Measurements from ENCODE around the gene ATP10B. TPM values are rescaled to one million over a fixed set of nuclear protein-coding genes. Genes with fewer than 3 reads are reported as not detected.
A peak's percentile ranks its signal among the peaks of the same experiment; 100 is the strongest.

Gene ATP10B
- polyA plus RNA-seq, 3 donors: 0.46 to 0.89 (median 0.54) TPM

DNA sequence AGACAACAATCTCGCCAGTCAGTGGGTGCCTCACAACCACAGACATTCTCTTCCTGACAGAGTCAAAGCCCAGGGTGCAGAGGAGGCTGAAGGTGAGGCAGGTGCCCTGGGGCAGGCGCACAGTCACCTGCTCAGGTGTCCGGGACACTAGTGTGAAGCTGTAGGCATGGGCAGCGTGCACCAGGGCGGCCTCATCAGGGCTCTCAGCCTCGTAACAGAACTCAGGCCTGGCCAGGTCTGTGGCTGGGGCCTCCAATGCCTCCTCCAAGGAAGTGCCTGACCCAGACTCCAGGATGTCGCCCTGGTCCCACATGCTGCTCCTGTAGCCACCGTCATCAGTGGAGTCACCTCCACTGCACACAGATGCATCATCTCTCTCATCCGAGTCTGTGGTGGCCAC is 231.6 kb downstream of the ATP10B start:
- DNase-seq (ENCODE audit: extremely low read depth in 1 of 11, low read depth in 9 of 11, low spot score in 4 of 11): no peak

- no peak for DNase-seq (ENCODE audit: extremely low read depth in 1 of 11, low read depth in 9 of 11, low spot score in 4 of 11)
Measured at GRCh38 chr5:160619381-160619780, 232.6 kb downstream of the ATP10B start.

DNA sequence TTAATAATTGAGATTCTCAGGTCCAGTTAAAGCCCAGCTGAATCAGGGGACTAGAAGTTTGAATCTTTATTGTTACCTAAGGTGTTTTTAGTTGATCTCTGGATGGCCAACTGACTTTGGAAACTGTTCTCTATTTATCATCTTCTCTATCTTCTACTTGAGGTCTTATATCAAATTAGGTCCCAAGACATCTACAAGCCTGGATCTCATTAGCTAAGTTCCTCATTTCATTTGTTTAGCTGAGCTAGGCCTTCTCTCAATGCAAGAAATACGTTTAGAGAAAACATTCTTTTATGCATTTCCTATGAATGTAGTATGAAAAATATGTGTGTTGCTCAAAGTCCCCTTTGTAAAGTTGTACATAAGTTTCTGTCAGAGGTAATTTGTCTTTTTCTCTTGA is 233.7 kb downstream of the ATP10B start:
- DNase-seq (ENCODE audit: extremely low read depth in 1 of 11, low read depth in 9 of 11, low spot score in 4 of 11): no peak

GRCh38 chr5:160616712-160617497 is 235.1 kb downstream of the ATP10B start:
- no peak for DNase-seq (ENCODE audit: extremely low read depth in 1 of 11, low read depth in 9 of 11, low spot score in 4 of 11)

- DNase-seq (ENCODE audit: extremely low read depth in 1 of 11, low read depth in 9 of 11, low spot score in 4 of 11): no peak
Measured at GRCh38 chr5:160614136-160614535, 237.9 kb downstream of the ATP10B start.

DNA sequence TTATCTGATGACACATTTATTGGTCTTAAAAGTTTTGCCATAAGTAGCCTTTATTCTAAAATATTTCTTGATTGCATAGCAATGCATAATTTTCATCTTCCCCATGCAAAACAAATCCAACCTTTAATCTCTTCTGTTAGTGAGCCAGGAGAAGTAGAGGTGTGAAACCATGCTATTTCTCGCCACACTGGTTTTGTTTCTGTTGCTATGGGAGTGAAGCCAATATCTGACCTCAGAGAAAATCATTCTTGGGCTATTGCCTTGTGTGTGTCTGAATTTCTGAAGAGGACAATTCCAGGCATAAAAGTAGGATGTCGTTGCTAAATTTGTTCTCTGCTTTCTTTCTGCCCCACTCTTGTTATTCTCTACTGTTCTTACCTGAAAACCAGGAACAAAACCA is 246.7 kb downstream of the ATP10B start:
- no peak for DNase-seq (ENCODE audit: extremely low read depth in 1 of 11, low read depth in 9 of 11, low spot score in 4 of 11)

GRCh38 chr5:160604484-160604883 is 247.5 kb downstream of the ATP10B start:
- DNase-seq (ENCODE audit: extremely low read depth in 1 of 11, low read depth in 9 of 11, low spot score in 4 of 11): no peak

- DNase-seq (ENCODE audit: extremely low read depth in 1 of 11, low read depth in 9 of 11, low spot score in 4 of 11): no peak
Measured at GRCh38 chr5:160602744-160603143, 249.3 kb downstream of the ATP10B start.

GRCh38 chr5:160601046-160601445 is 251.0 kb downstream of the ATP10B start:
- DNase-seq (ENCODE audit: extremely low read depth in 1 of 11, low read depth in 9 of 11, low spot score in 4 of 11): no peak

- DNase-seq (ENCODE audit: extremely low read depth in 1 of 11, low read depth in 9 of 11, low spot score in 4 of 11): no peak
Measured at GRCh38 chr5:160573318-160573717, 278.7 kb downstream of the ATP10B start.

DNA sequence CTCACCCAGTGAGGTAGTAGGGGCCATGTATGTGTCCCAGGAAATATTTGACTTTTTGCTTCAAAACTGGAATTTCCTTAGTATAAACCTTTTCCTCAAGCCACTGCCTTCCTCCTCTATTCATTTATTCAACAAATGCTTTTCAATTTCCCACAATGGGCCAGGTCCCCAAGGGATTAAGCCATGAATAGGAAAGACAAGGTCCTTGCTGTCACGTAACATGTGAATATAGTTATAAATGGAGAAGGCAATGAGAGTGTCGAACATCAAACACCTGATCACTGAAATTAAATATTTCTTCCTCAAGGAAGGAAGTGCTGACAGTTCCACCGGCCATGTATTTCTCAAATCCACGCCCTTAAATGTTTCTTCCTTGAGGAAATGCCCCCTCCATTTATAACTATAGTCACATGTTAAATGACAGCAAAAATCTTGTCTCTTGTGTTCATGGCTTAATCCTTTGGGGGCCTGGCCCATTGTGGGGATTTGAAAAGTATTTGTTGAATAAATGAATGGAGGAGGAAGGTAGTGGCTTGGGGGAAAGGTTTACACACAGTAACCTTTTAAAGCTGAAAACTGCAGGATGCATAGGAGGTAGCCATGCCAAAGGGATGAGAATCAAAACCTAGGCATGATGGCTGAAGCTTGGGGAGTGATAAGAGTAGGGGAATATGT is 284.8 kb downstream of the ATP10B start:
- no peak for DNase-seq (ENCODE audit: extremely low read depth in 1 of 11, low read depth in 9 of 11, low spot score in 4 of 11)

DNA sequence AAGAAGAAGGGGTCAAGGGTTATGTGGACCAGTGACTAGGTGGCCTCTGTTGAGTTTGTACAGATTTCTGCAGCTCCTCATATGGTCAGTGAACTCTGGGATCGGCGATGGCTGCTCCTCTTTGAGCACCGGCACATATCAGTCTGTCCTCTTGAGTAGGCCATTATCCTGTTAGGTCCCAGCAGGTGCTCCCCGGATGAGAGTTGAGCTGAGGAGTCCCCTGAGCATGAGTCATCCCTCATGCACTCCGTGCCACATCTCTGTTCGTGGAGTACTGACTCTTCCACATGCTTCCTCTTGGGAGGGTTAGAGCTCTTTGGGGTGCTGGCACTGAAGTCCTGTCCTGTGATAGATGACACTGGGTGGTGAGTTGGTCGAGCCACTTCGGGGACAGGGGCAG is 286.6 kb downstream of the ATP10B start:
- no peak for DNase-seq (ENCODE audit: extremely low read depth in 1 of 11, low read depth in 9 of 11, low spot score in 4 of 11)

DNA sequence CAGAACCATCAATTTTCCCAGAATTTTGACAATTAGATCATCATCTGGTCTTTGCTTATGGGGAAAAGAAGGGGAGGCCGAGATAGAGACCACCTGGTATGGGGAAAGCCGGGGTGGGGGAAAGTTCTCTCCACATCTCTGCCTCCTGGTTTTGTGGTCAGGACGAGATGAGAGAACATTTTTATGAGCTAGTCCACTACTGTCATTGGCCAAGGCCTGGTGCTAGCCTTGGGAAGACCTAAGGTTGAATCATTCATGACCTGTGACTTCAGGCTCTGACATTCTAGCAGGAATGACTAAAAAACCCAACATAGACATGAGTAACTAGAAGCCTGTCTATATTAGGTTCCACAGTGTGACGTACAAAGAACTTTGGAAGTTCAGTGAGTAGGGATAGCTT is 295.2 kb downstream of the ATP10B start:
- no peak for DNase-seq (ENCODE audit: extremely low read depth in 1 of 11, low read depth in 9 of 11, low spot score in 4 of 11)

GRCh38 chr5:160555971-160556631 is 295.9 kb downstream of the ATP10B start:
- peak in 4 of 11 donors; percentile 1 to 8 (median 5) for DNase-seq (ENCODE audit: extremely low read depth in 1 of 11, low read depth in 9 of 11, low spot score in 4 of 11)

DNA sequence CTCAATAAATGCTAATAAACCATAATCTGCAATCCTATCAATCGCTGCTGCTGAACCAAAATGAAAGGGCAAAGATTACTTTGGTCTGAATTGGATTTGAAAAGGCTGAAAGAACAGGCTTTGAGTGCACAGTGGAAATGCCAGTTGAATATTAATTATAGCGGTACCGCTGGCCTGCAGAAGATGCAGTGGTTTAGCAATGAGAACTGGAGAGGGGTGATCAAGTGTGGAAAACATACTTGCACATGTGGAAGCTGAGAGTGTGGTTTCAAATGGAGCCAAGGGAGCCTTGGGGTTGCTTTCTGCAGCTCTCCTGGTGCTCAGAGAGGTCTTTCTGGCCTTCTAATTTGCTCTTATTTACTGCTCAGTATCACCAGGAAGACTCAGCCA is 296.4 kb downstream of the ATP10B start:
- DNase-seq (ENCODE audit: extremely low read depth in 1 of 11, low read depth in 9 of 11, low spot score in 4 of 11): no peak

GRCh38 chr5:160550075-160550474 is 301.9 kb downstream of the ATP10B start:
- no peak for DNase-seq (ENCODE audit: extremely low read depth in 1 of 11, low read depth in 9 of 11, low spot score in 4 of 11)

DNA sequence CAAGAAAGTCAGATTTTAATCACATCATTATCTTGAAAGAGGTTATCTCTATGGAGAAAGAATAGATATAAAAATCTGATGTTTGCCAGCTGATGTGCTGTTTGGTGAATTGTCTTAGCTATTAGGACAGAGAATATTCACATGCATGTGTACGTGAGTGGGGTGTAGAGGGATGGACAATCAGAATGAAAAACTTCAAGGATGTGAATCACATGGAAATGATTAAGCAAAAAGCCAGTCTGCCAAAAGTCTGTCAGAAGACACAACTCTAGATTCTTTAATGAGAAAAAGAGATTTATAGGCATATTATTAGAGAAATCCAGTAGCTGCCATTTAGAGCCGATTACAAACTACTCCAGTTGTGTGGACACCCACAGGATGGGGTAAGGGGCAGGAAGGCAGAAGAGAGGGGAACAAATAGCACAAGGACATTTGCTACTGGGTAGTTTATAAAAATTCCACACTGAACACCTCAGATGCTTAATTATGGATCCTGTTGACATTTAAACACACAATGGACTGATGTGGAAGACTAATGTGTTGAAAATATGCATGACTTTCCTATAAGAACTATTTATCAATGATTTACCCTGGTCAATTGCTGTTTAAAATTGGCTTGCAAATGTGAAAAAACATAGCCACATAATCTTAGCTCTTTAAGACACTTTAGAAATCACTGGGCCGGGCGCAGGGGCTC is 302.9 kb downstream of the ATP10B start:
- no peak for DNase-seq (ENCODE audit: extremely low read depth in 1 of 11, low read depth in 9 of 11, low spot score in 4 of 11)

DNA sequence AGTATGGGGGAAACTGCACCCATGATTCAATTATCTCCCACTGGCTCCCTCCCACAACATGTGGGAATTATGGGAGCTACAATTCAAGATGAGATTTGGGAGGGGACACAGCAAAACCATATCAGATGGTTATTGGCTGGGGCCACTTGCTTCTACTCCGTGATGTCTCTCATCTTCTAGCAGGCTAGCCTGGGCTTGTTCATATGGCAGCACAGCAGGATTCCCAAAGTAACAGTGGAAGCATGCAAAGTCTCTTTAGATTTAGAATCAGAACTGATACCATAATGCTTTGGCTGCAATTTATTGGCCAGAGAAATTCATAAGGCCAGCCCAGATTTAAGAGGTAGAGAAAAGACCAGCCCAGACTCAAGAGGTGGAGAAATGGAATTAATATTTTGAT is 304.1 kb downstream of the ATP10B start:
- no peak for DNase-seq (ENCODE audit: extremely low read depth in 1 of 11, low read depth in 9 of 11, low spot score in 4 of 11)

GRCh38 chr5:160547061-160547460 is 304.9 kb downstream of the ATP10B start:
- DNase-seq (ENCODE audit: extremely low read depth in 1 of 11, low read depth in 9 of 11, low spot score in 4 of 11): no peak

DNA sequence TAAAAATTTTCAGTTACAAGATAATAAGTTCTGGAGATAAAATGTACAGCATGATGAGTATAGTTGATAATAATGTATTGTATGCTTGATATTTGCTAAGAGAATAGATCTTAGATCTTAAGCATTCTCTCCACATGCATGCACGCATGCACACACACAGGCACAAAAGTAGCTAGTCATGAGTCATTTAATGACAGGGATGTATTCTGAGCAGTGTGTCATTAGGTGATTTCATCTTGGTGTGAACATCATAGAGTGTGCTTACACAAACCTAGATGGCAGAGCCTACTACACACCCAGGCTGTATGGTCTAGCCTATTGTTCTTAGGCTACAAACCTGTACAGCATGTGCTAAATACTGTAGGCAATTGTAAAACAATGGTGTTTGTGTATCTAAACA is 306.2 kb downstream of the ATP10B start:
- no peak for DNase-seq (ENCODE audit: extremely low read depth in 1 of 11, low read depth in 9 of 11, low spot score in 4 of 11)
